Activated CD8-positive, alpha-beta memory T cell treated with anti-CD3 and anti-CD28 coated beads, Interleukin-2, amount 50 U/mL, for 24 hours (primary cell): ENCODE results near the gene NECTIN3.

Source experiments
- DNase-seq: peaks from one replicate; pipeline ENCODE4 v3.0.0-alpha.2; 2020; ENCODE audit errors: extremely low read depth

NECTIN3 gene

GRCh38 chr3:111200027-111200426 is 128.4 kb downstream of the NECTIN3 start:
- DNase-seq: no peak

GRCh38 chr3:111210003-111210711 is 138.5 kb downstream of the NECTIN3 start:
- no peak for DNase-seq

GRCh38 chr3:111210866-111211564 is 139.4 kb downstream of the NECTIN3 start:
- DNase-seq: no peak

GRCh38 chr3:111212511-111212910 is 140.9 kb downstream of the NECTIN3 start:
- no peak for DNase-seq

- DNase-seq: no peak
Measured at GRCh38 chr3:111215481-111215880, 143.9 kb downstream of the NECTIN3 start.

- no peak for DNase-seq
Measured at GRCh38 chr3:111218615-111219014, 147.0 kb downstream of the NECTIN3 start.

- no peak for DNase-seq
Measured at GRCh38 chr3:111227216-111227615, 155.6 kb downstream of the NECTIN3 start.

GRCh38 chr3:111229301-111229700 is 157.7 kb downstream of the NECTIN3 start:
- no peak for DNase-seq

- DNase-seq: no peak
Measured at GRCh38 chr3:111236836-111237713, 165.5 kb downstream of the NECTIN3 start.

GRCh38 chr3:111237946-111238345 is 166.3 kb downstream of the NECTIN3 start:
- DNase-seq: no peak

GRCh38 chr3:111238885-111239284 is 167.3 kb downstream of the NECTIN3 start:
- DNase-seq: no peak

GRCh38 chr3:111241960-111242359 is 170.3 kb downstream of the NECTIN3 start:
- no peak for DNase-seq
